HCT116 (cell line): ENCODE results near the gene SLC12A3. TPM values are rescaled to one million over a fixed set of nuclear protein-coding genes. Genes with fewer than 3 reads are reported as not detected.

Experiments used
- ATAC-seq: fragments of 200-7000 bp; cut with Tn5 transposase; 2 replicates; pipeline ENCODE4 v1.9.1; 2020; ENCODE audit warnings: mild to moderate bottlenecking, moderate library complexity
- BruUV-seq: library from RNA; stranded (reverse); fragments of 400-500 nt; replicated peaks from 2 replicates; lab custom pipeline; 2021; lab: Mats Ljungman, UMichigan
- CTCF ChIA-PET: fragments of 300-600 bp; sonication (Branson Sonifier 250); formaldehyde crosslinking; loops from one replicate; lab custom pipeline; 2021; ENCODE audit warnings: antibody characterized with exemption; lab: Charles Lee
- POLR2A ChIA-PET: fragments of 300-600, 350-600 bp; sonication (Branson Sonifier 250); formaldehyde crosslinking; loops from one replicate; lab custom pipeline; 2021; ENCODE audit warnings: antibody characterized with exemption; lab: Charles Lee
- RAD21 ChIA-PET, 2 experiments: fragments of 300-600 bp; sonication (Branson Sonifier 250); formaldehyde crosslinking; loops; one replicate each; lab custom pipeline; 2023; ENCODE audit warnings: low total read pairs in 2 of 2; ENCODE audit not compliant: uncharacterized antibody in 2 of 2, unreplicated experiment in 2 of 2, low non-redundant PET in 1 of 2; lab: Charles Lee
- DNase-seq: peaks from one replicate; pipeline ENCODE4 v3.0.0-alpha.2; 2010; ENCODE audit warnings: low read depth, low spot score
- H2AFZ ChIP-seq: fragments of 200-600 bp; shearing (Covaris generic), sonication (generic); 2 replicates; pipeline ENCODE4 v1.6.1; 2017; ENCODE audit warnings: low read depth, mixed run types, mixed read lengths, antibody characterized with exemption, low read length; ENCODE audit not compliant: poor library complexity, severe bottlenecking
- H3K27ac ChIP-seq: 2 replicates; pipeline ENCODE4 v1.5.1; 2012; ENCODE audit warnings: low read depth, low read length
- H3K27me3 ChIP-seq: fragments of 200-600 bp; sonication (generic); 2 replicates; pipeline ENCODE4 v1.6.1; 2016; ENCODE audit warnings: mixed run types, low read length, mixed read lengths; ENCODE audit not compliant: insufficient read depth
- H3K36me3 ChIP-seq, 2 experiments: fragments of 200-500 bp in 1 of 2; fragments of 200-600 bp in 1 of 2; sonication (Bioruptor generic) in 1 of 2; sonication (generic) in 1 of 2; 2 replicates each; pipeline versions ENCODE4 v1.5.1 to v1.6.1; 2014 to 2016; ENCODE audit warnings: low read length in 2 of 2, inconsistent platforms in 1 of 2, mixed read lengths in 1 of 2, mixed run types in 1 of 2; ENCODE audit not compliant: insufficient read depth in 2 of 2, control insufficient read depth in 1 of 2
- H3K4me1 ChIP-seq, 2 experiments: fragments of 200-600 bp in 1 of 2; sonication (generic) in 1 of 2; 2 replicates each; pipeline versions ENCODE4 v1.5.1 to v1.6.1; 2012 to 2017; ENCODE audit warnings: low read length in 2 of 2, inconsistent platforms in 1 of 2, mild to moderate bottlenecking in 1 of 2, mixed read lengths in 1 of 2, mixed run types in 1 of 2, moderate library complexity in 1 of 2; ENCODE audit not compliant: insufficient read depth in 2 of 2, control insufficient read depth in 1 of 2
- H3K4me2 ChIP-seq: fragments of 200-600 bp; sonication (generic); 2 replicates; pipeline ENCODE4 v1.6.1; 2017; ENCODE audit warnings: mixed run types, low read length, mixed read lengths
- H3K4me3 ChIP-seq, 2 experiments: fragments of 200-600 bp in 1 of 2; sonication (generic) in 1 of 2; replicated peaks in 1 of 2; 2 replicates each; pipeline ENCODE4 v1.5.1; 2011 to 2016; ENCODE audit warnings: low read length in 2 of 2, control low read depth in 1 of 2, low read depth in 1 of 2, mild to moderate bottlenecking in 1 of 2, mixed read lengths in 1 of 2, mixed run types in 1 of 2
- H3K79me2 ChIP-seq: fragments of 200-600 bp; sonication (generic); 2 replicates; pipeline ENCODE4 v1.6.1; 2017; ENCODE audit warnings: mild to moderate bottlenecking, mixed run types, low read length, moderate library complexity, mixed read lengths; ENCODE audit not compliant: insufficient read depth
- H3K9ac ChIP-seq: fragments of 200-600 bp; sonication (generic); 2 replicates; pipeline ENCODE4 v1.6.1; 2016; ENCODE audit warnings: low read length, mixed read lengths
- H3K9me2 ChIP-seq: fragments of 200-600 bp; sonication (generic), shearing (Covaris generic); 2 replicates; pipeline ENCODE4 v1.6.1; 2017; ENCODE audit warnings: mixed run types, mild to moderate bottlenecking, moderate library complexity; ENCODE audit not compliant: insufficient read depth
- H3K9me3 ChIP-seq, 2 experiments: fragments of 200-500 bp in 1 of 2; fragments of 200-600 bp in 1 of 2; sonication (Bioruptor generic) in 1 of 2; sonication (generic) in 1 of 2; 2 replicates each; pipeline ENCODE4 v1.6.1; 2014 to 2017; ENCODE audit warnings: low read length in 2 of 2, mixed read lengths in 2 of 2, inconsistent platforms in 1 of 2, low read depth in 1 of 2, mild to moderate bottlenecking in 1 of 2, mixed run types in 1 of 2, moderate library complexity in 1 of 2; ENCODE audit not compliant: control insufficient read depth in 1 of 2, insufficient read depth in 1 of 2
- H4K20me1 ChIP-seq: fragments of 200-600 bp; sonication (generic), shearing (Covaris generic); 2 replicates; pipeline ENCODE4 v1.6.1; 2017; ENCODE audit warnings: mixed run types, mild to moderate bottlenecking, moderate library complexity; ENCODE audit not compliant: insufficient read depth
- ATF3 ChIP-seq: IDR thresholded peaks from 2 replicates; pipeline ENCODE4 v1.6.1; 2012
- CBX3 ChIP-seq: IDR thresholded peaks from 2 replicates; pipeline ENCODE4 v1.6.1; 2012; ENCODE audit warnings: low read depth
- CTCF ChIP-seq, 3 experiments: fragments of 200-600 bp in 1 of 3; sonication (generic) in 1 of 3; IDR thresholded peaks in 2 of 3; conservative IDR thresholded peaks in 1 of 3; 2 replicates each; pipeline ENCODE4 v1.5.1; 2012 to 2017; ENCODE audit warnings: low read depth in 2 of 3, low read length in 2 of 3, antibody characterized with exemption in 1 of 3, borderline replicate concordance in 1 of 3, control low read depth in 1 of 3, mild to moderate bottlenecking in 1 of 3, mixed read lengths in 1 of 3, mixed run types in 1 of 3, moderate library complexity in 1 of 3; ENCODE audit not compliant: insufficient read depth in 1 of 3
- EGR1 ChIP-seq: IDR thresholded peaks from 2 replicates; pipeline ENCODE4 v1.6.1; 2012; ENCODE audit warnings: low read depth
- ELF1 ChIP-seq: IDR thresholded peaks from 2 replicates; pipeline ENCODE4 v1.6.1; 2012; ENCODE audit warnings: low read depth, borderline replicate concordance
- EZH2phosphoT487 ChIP-seq: fragments of 200-600 bp; IDR thresholded peaks from 2 replicates; pipeline ENCODE4 v1.6.1; 2018; ENCODE audit warnings: antibody characterized with exemption, borderline replicate concordance
- JUND ChIP-seq: IDR thresholded peaks from 2 replicates; pipeline ENCODE4 v1.6.1; 2012
- MAX ChIP-seq: IDR thresholded peaks from 2 replicates; pipeline ENCODE4 v1.6.1; 2012
- POLR2A ChIP-seq: IDR thresholded peaks from 2 replicates; pipeline ENCODE4 v1.7.0; 2011; ENCODE audit warnings: borderline replicate concordance; ENCODE audit not compliant: insufficient read depth, insufficient read length; ENCODE audit errors: extremely low read depth
- POLR2AphosphoS5 ChIP-seq: IDR thresholded peaks from 2 replicates; pipeline ENCODE4 v1.6.1; 2011; ENCODE audit warnings: mild to moderate bottlenecking, low read depth, low read length, moderate library complexity
- RAD21 ChIP-seq: IDR thresholded peaks from 2 replicates; pipeline ENCODE4 v1.6.1; 2012; ENCODE audit warnings: low read depth, mild to moderate bottlenecking
- REST ChIP-seq: IDR thresholded peaks from 2 replicates; pipeline ENCODE4 v1.6.1; 2012; ENCODE audit warnings: low read depth
- SP1 ChIP-seq: IDR thresholded peaks from 2 replicates; pipeline ENCODE4 v1.6.1; 2012; ENCODE audit warnings: low read depth
- SRF ChIP-seq: IDR thresholded peaks from 2 replicates; pipeline ENCODE4 v1.6.1; 2012; ENCODE audit warnings: low read depth
- TCF7L2 ChIP-seq: IDR thresholded peaks from 2 replicates; pipeline ENCODE4 v1.7.0; 2011; ENCODE audit warnings: borderline replicate concordance, inconsistent platforms; ENCODE audit not compliant: insufficient read depth, insufficient read length; ENCODE audit errors: extremely low read depth
- YY1 ChIP-seq: IDR thresholded peaks from 2 replicates; pipeline ENCODE4 v1.6.1; 2011; ENCODE audit warnings: low read length, low read depth, moderate library complexity, mild to moderate bottlenecking; ENCODE audit not compliant: insufficient replicate concordance; ENCODE audit errors: extremely low read depth
- ZBTB33 ChIP-seq: IDR thresholded peaks from 2 replicates; pipeline ENCODE4 v1.6.1; 2011; ENCODE audit warnings: mild to moderate bottlenecking, low read length, moderate library complexity; ENCODE audit not compliant: insufficient replicate concordance; ENCODE audit errors: extremely low read depth
- ZNF274 ChIP-seq: fragments of 200-500 bp; sonication (Bioruptor generic); IDR thresholded peaks from 2 replicates; pipeline ENCODE4 v1.6.1; 2014; ENCODE audit warnings: mild to moderate bottlenecking, low read depth, low read length, inconsistent platforms
- intact Hi-C: fragments of 100-400 bp; cut with micrococcal nuclease; formaldehyde crosslinking; loops from 2 replicates; pipeline ENCODE4 v1.10.0; 2022
- total RNA-seq: library from RNA; stranded (reverse); gene quantifications from one replicate; pipeline ENCODE4 v1.2.1, GENCODE V29; 2021; ENCODE audit not compliant: unreplicated experiment

SLC12A3 gene
- total RNA-seq, 1 experiment from 2014 or later: not detected

- ChIA-PET CTCF (no interaction called here), RAD21 (no interaction called here), POLR2A (no interaction called here)
- no peak for TF ChIP-seq RAD21
- TF ChIP-seq REST: no peak
- TF ChIP-seq ZBTB33: no peak
- no peak for TF ChIP-seq ATF3
- TF ChIP-seq POLR2AphosphoS5: no peak
- TF ChIP-seq CTCF (IDR thresholded peaks at IDR 0.05 in 2 of 3, conservative IDR thresholded peaks at IDR 0.05 in 1 of 3; ENCODE audit: borderline replicate concordance in 1 of 3, insufficient read depth in 1 of 3, low read depth in 2 of 3, low read length in 2 of 3): no peak
- TF ChIP-seq POLR2A: no peak
- TF ChIP-seq SRF: no peak
- no peak for TF ChIP-seq YY1
- no peak for TF ChIP-seq EGR1
- TF ChIP-seq JUND: no peak
- no peak for TF ChIP-seq EZH2phosphoT487
- no peak for TF ChIP-seq MAX
- no peak for TF ChIP-seq TCF7L2
- TF ChIP-seq ZNF274: no peak
- TF ChIP-seq ELF1: no peak
- TF ChIP-seq SP1: no peak
- no peak for TF ChIP-seq CBX3
- no peak for ATAC-seq
- Histone ChIP-seq H3K27ac (no peak overlapping the region), H3K79me2 (no peaks in the 10 kb centered on the region), H2AFZ (no peak overlapping the region), H3K4me2 (no peak overlapping the region), H4K20me1 (no peaks in the 10 kb centered on the region), H3K4me3 (no peak overlapping the region), H3K36me3 (no peaks in the 10 kb centered on the region), H3K9me2 (no peaks in the 10 kb centered on the region), H3K4me1 (no peaks in the 10 kb centered on the region), H3K27me3 (no peaks in the 10 kb centered on the region), H3K9ac (no peak overlapping the region), H3K9me3 (no peaks in the 10 kb centered on the region)
- intact Hi-C loops: no loop called here
- BruUV-seq: no TSS peak
- no peak for DNase-seq
Measured at GRCh38 chr16:56878282-56878854, 13.4 kb downstream of the SLC12A3 start.
